Mucosa of rectum (tissue), 2 donors: ENCODE data around the gene MYLK.

Source experiments
- H3K27ac ChIP-seq, 2 donors: one replicate each; pipeline ENCODE4 v1.7.0; 2013; ENCODE audit warnings: inconsistent platforms in 2 of 2, low read depth in 2 of 2, low read length in 2 of 2
- H3K27me3 ChIP-seq, 2 donors: one replicate each; pipeline ENCODE4 v1.7.0; 2013; ENCODE audit warnings: low read length in 2 of 2; ENCODE audit not compliant: control insufficient read depth in 2 of 2, insufficient read depth in 2 of 2
- H3K36me3 ChIP-seq, 2 donors: one replicate each; pipeline ENCODE4 v1.7.0; 2013; ENCODE audit warnings: low read length in 2 of 2; ENCODE audit not compliant: control insufficient read depth in 2 of 2, insufficient read depth in 2 of 2
- H3K4me1 ChIP-seq, 2 donors: one replicate each; pipeline ENCODE4 v1.7.0; 2013; ENCODE audit warnings: low read length in 2 of 2, mild to moderate bottlenecking in 1 of 2; ENCODE audit not compliant: control insufficient read depth in 2 of 2, insufficient read depth in 2 of 2
- H3K4me3 ChIP-seq, 2 donors: one replicate each; pipeline ENCODE4 v1.7.0; 2013; ENCODE audit warnings: low read length in 2 of 2
- H3K9ac ChIP-seq, 2 donors: one replicate each; pipeline ENCODE4 v1.7.0; 2013; ENCODE audit warnings: low read length in 2 of 2, low read depth in 1 of 2, mild to moderate bottlenecking in 1 of 2
- H3K9me3 ChIP-seq, 2 donors: one replicate each; pipeline ENCODE4 v1.7.0; 2013; ENCODE audit warnings: low read length in 2 of 2; ENCODE audit not compliant: control insufficient read depth in 2 of 2
- donor health status: healthy.
- donor health status: Normal muscosa, but diverticular disease.

Gene MYLK

GRCh38 chr3:123682302-123682701 is 201.8 kb downstream of the MYLK start:
- Histone ChIP-seq H3K4me1 (peaks cover 0 to 5% of the 10 kb centered on the region in 2 donors), H3K27ac (no peak overlapping the region), H3K9me3 (no peaks in the 10 kb centered on the region), H3K4me3 (no peak overlapping the region), H3K27me3 (no peaks in the 10 kb centered on the region), H3K9ac (no peak overlapping the region), H3K36me3 (peaks cover 12 to 13% of the 10 kb centered on the region in 2 donors)

- Histone ChIP-seq H3K4me3 (no peak overlapping the region), H3K9me3 (no peaks in the 10 kb centered on the region), H3K27me3 (no peaks in the 10 kb centered on the region), H3K27ac (no peak overlapping the region), H3K4me1 (peaks cover 0 to 5% of the 10 kb centered on the region in 2 donors), H3K9ac (no peak overlapping the region), H3K36me3 (peaks cover 12 to 13% of the 10 kb centered on the region in 2 donors)
These were observed 204.3 kb downstream of the MYLK start for GRCh38 chr3:123679712-123680386.

GRCh38 chr3:123678108-123678511 is 206.0 kb downstream of the MYLK start:
- no peak overlapping the region for H3K4me3 ChIP-seq
- no peaks in the 10 kb centered on the region for H3K4me1 ChIP-seq
- no peaks in the 10 kb centered on the region for H3K9me3 ChIP-seq
- no peaks in the 10 kb centered on the region for H3K27me3 ChIP-seq
- H3K27ac ChIP-seq: no peak overlapping the region
- no peak overlapping the region for H3K9ac ChIP-seq
- peaks cover 9 to 16% of the 10 kb centered on the region in 2 donors for H3K36me3 ChIP-seq

- Histone ChIP-seq H3K4me1 (no peaks in the 10 kb centered on the region), H3K27ac (no peak overlapping the region), H3K36me3 (peaks cover 0 to 3% of the 10 kb centered on the region in 2 donors), H3K4me3 (no peak overlapping the region), H3K9me3 (no peaks in the 10 kb centered on the region), H3K9ac (no peak overlapping the region), H3K27me3 (no peaks in the 10 kb centered on the region)
These were observed 211.5 kb downstream of the MYLK start for GRCh38 chr3:123672429-123673146.

GRCh38 chr3:123670743-123671142 is 213.4 kb downstream of the MYLK start:
- Histone ChIP-seq H3K4me3 (no peak overlapping the region), H3K27me3 (no peaks in the 10 kb centered on the region), H3K9ac (no peak overlapping the region), H3K27ac (no peak overlapping the region), H3K36me3 (peaks cover 6 to 7% of the 10 kb centered on the region in 2 donors), H3K9me3 (no peaks in the 10 kb centered on the region), H3K4me1 (no peaks in the 10 kb centered on the region)

- Histone ChIP-seq H3K4me1 (no peaks in the 10 kb centered on the region), H3K36me3 (peaks cover 6 to 13% of the 10 kb centered on the region in 2 donors), H3K27ac (no peak overlapping the region), H3K9ac (no peak overlapping the region), H3K27me3 (no peaks in the 10 kb centered on the region), H3K9me3 (no peaks in the 10 kb centered on the region), H3K4me3 (no peak overlapping the region)
These were observed 215.2 kb downstream of the MYLK start for GRCh38 chr3:123668906-123669305.

GRCh38 chr3:123667784-123668183 is 216.3 kb downstream of the MYLK start:
- no peak overlapping the region for H3K9ac ChIP-seq
- H3K4me1 ChIP-seq: no peaks in the 10 kb centered on the region
- no peak overlapping the region for H3K4me3 ChIP-seq
- peaks cover 6 to 18% of the 10 kb centered on the region in 2 donors for H3K36me3 ChIP-seq
- H3K27ac ChIP-seq: no peak overlapping the region
- no peaks in the 10 kb centered on the region for H3K9me3 ChIP-seq
- H3K27me3 ChIP-seq: no peaks in the 10 kb centered on the region

- Histone ChIP-seq H3K27me3 (no peaks in the 10 kb centered on the region), H3K9me3 (no peaks in the 10 kb centered on the region), H3K9ac (no peak overlapping the region), H3K36me3 (peaks cover 6 to 18% of the 10 kb centered on the region in 2 donors), H3K4me1 (peaks cover 19 to 20% of the 10 kb centered on the region in 2 donors), H3K27ac (no peak overlapping the region), H3K4me3 (no peak overlapping the region)
These were observed 219.4 kb downstream of the MYLK start for GRCh38 chr3:123664753-123665152.

- H3K27me3 ChIP-seq: no peaks in the 10 kb centered on the region
- H3K4me1 ChIP-seq: peaks cover 25 to 27% of the 10 kb centered on the region in 2 donors
- H3K27ac ChIP-seq: no peak overlapping the region
- H3K4me3 ChIP-seq: no peak overlapping the region
- H3K9ac ChIP-seq: no peak overlapping the region
- H3K36me3 ChIP-seq: peaks cover 6 to 18% of the 10 kb centered on the region in 2 donors
- no peaks in the 10 kb centered on the region for H3K9me3 ChIP-seq
These were observed 220.2 kb downstream of the MYLK start for GRCh38 chr3:123663977-123664376.

GRCh38 chr3:123661973-123662372 is 222.2 kb downstream of the MYLK start:
- Histone ChIP-seq H3K27ac (peak overlapping the region; percentile 56 to 67), H3K9me3 (no peaks in the 10 kb centered on the region), H3K36me3 (peaks cover 9 to 18% of the 10 kb centered on the region in 2 donors), H3K4me3 (no peak overlapping the region), H3K4me1 (peaks cover 38 to 40% of the 10 kb centered on the region in 2 donors), H3K9ac (no peak overlapping the region), H3K27me3 (no peaks in the 10 kb centered on the region)
